Neural progenitor cell (in vitro differentiated cells): ENCODE measurements around the gene SRGAP3. TPM values are rescaled to one million over a fixed set of nuclear protein-coding genes. Genes with fewer than 3 reads are reported as not detected.

Experiments
- DNase-seq: peaks from one replicate; pipeline ENCODE4 v3.0.0-alpha.2; 2016; ENCODE audit warnings: low spot score
- H2AFZ ChIP-seq: fragments of 200-600 bp; sonication (generic); replicated peaks from 2 replicates; pipeline ENCODE4 v1.6.1; 2016; ENCODE audit warnings: antibody characterized with exemption
- H3F3A ChIP-seq: fragments of 200-600 bp; sonication (generic); 2 replicates; pipeline ENCODE4 v1.6.1; 2016; ENCODE audit warnings: antibody characterized with exemption, low read depth
- H3K27ac ChIP-seq: fragments of 200-600 bp; sonication (generic); 2 replicates; pipeline ENCODE4 v1.5.1; 2016; ENCODE audit warnings: mild to moderate bottlenecking
- H3K27me3 ChIP-seq: fragments of 200-600 bp; sonication (generic); 2 replicates; pipeline ENCODE4 v1.6.1; 2016; ENCODE audit warnings: mild to moderate bottlenecking, moderate library complexity
- H3K36me3 ChIP-seq: fragments of 200-600 bp; sonication (generic); 2 replicates; pipeline ENCODE4 v1.5.1; 2016
- H3K4me1 ChIP-seq: fragments of 200-600 bp; sonication (generic); 2 replicates; pipeline ENCODE4 v1.6.1; 2016; ENCODE audit warnings: mixed run types
- H3K4me2 ChIP-seq: fragments of 200-600 bp; sonication (generic); 2 replicates; pipeline ENCODE4 v1.6.1; 2016
- H3K4me3 ChIP-seq: fragments of 200-600 bp; sonication (generic); 2 replicates; pipeline ENCODE4 v1.5.1; 2016
- H3K79me2 ChIP-seq: fragments of 200-600 bp; sonication (generic); 2 replicates; pipeline ENCODE4 v1.6.1; 2016; ENCODE audit warnings: low read depth
- H3K9ac ChIP-seq: fragments of 200-600 bp; sonication (generic); 2 replicates; pipeline ENCODE4 v1.6.1; 2016
- H3K9me3 ChIP-seq: fragments of 200-600 bp; sonication (generic); 2 replicates; pipeline ENCODE4 v1.5.1; 2016; ENCODE audit warnings: low read depth
- H4K20me1 ChIP-seq: fragments of 200-600 bp; sonication (generic); 2 replicates; pipeline ENCODE4 v1.6.1; 2016; ENCODE audit warnings: low read depth
- H3K27ac Mint-ChIP-seq: 3 replicates; pipeline ENCODE4 v1.8.0; 2021; ENCODE audit warnings: mixed read lengths
- H3K27me3 Mint-ChIP-seq: 2 replicates; pipeline ENCODE4 v1.8.0; 2022; ENCODE audit warnings: low read depth, mild to moderate bottlenecking, inconsistent platforms, moderate library complexity, mixed read lengths; ENCODE audit not compliant: insufficient read depth
- H3K36me3 Mint-ChIP-seq: 3 replicates; pipeline ENCODE4 v1.8.0; 2021; ENCODE audit warnings: mixed read lengths
- H3K4me1 Mint-ChIP-seq: 3 replicates; pipeline ENCODE4 v1.8.0; 2021; ENCODE audit warnings: mixed read lengths
- H3K4me3 Mint-ChIP-seq: 3 replicates; pipeline ENCODE4 v1.8.0; 2021; ENCODE audit warnings: mild to moderate bottlenecking, moderate library complexity, mixed read lengths
- H3K9me3 Mint-ChIP-seq: 3 replicates; pipeline ENCODE4 v1.8.0; 2020; ENCODE audit warnings: mixed read lengths
- EZH2 ChIP-seq: fragments of 200-600 bp; sonication (generic); IDR thresholded peaks from 2 replicates; pipeline ENCODE4 v1.6.1; 2017; ENCODE audit warnings: antibody characterized with exemption, mild to moderate bottlenecking, moderate library complexity
- EZH2phosphoT487 ChIP-seq: fragments of 200-600 bp; sonication (generic); IDR thresholded peaks from 2 replicates; pipeline ENCODE4 v1.6.1; 2017; ENCODE audit warnings: antibody characterized with exemption
- total RNA-seq: library from RNA; depleted of rRNA; stranded (reverse); fragments of >200 nt; gene quantifications from 2 replicates; pipeline ENCODE4 v1.2.3, GENCODE V29; 2015; ENCODE audit warnings: low replicate concordance
- TF ChIP-seq, protein P1 (sequence below): fragments of 200-600 bp; sonication (generic); IDR thresholded peaks from 2 replicates; pipeline ENCODE4 v1.5.1; 2017; ENCODE audit warnings: antibody characterized with exemption, mild to moderate bottlenecking

The SRGAP3 gene
- total RNA-seq, 1 donor from 2014 or later: 59.3 TPM

DNA sequence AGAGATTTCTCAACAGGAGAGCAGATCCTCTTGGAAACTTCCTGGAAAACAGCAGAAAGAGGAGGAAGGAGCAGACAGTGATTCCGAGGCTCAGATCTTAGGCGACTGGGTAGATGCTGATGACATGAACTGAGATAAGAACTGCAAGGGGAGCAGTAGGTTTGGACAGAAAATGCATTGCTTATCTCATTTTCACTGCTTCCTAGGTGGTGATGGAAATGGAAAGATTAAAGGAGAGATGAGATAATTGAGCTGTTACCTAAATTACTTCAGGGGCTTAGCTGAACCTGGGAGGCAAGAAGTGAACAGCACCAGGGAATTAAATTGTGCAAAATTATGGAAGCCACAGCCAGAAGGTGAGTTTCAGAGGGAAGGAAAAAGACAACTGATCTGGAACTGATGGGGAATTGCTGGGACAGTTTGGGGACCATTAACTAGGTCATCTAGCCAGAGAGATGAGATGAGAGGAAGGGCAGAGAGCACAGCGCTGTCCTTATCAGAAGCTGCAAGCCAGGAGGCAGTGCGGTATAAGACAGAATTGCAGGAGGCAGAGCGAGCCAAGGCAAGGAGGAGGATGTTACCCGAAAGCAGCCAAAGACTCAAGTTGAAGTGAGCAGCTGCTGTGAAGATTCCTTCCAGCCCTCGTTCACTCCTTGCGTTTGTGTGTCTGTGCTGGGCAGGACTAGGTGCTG, 140.4 kb downstream of the SRGAP3 start:
- peaks cover 11% of the 10 kb centered on the region for H3K4me1 ChIP-seq
- no peak overlapping the region for H3K4me3 ChIP-seq
- H3K9ac ChIP-seq: no peak overlapping the region
- no peak overlapping the region for H2AFZ ChIP-seq
- no peaks in the 10 kb centered on the region for H3K27me3 ChIP-seq
- H3F3A ChIP-seq: peaks cover 8% of the 10 kb centered on the region
- Mint-ChIP-seq H3K4me3 (no peak overlapping the region), H3K36me3 (peaks cover 51% of the 10 kb centered on the region), H3K27me3 (peaks cover 5% of the 10 kb centered on the region), H3K27ac (peak overlapping the region; percentile 57), H3K9me3 (peaks cover 19% of the 10 kb centered on the region), H3K4me1 (peaks cover 34% of the 10 kb centered on the region)
- no peaks in the 10 kb centered on the region for H4K20me1 ChIP-seq
- DNase-seq: no peak
- no peaks in the 10 kb centered on the region for H3K79me2 ChIP-seq
- no peak overlapping the region for H3K27ac ChIP-seq
- H3K36me3 ChIP-seq: no peaks in the 10 kb centered on the region
- H3K9me3 ChIP-seq: no peaks in the 10 kb centered on the region
- TF ChIP-seq EZH2phosphoT487 (no peak), EZH2 (no peak)
- TF ChIP-seq, protein P1, sequence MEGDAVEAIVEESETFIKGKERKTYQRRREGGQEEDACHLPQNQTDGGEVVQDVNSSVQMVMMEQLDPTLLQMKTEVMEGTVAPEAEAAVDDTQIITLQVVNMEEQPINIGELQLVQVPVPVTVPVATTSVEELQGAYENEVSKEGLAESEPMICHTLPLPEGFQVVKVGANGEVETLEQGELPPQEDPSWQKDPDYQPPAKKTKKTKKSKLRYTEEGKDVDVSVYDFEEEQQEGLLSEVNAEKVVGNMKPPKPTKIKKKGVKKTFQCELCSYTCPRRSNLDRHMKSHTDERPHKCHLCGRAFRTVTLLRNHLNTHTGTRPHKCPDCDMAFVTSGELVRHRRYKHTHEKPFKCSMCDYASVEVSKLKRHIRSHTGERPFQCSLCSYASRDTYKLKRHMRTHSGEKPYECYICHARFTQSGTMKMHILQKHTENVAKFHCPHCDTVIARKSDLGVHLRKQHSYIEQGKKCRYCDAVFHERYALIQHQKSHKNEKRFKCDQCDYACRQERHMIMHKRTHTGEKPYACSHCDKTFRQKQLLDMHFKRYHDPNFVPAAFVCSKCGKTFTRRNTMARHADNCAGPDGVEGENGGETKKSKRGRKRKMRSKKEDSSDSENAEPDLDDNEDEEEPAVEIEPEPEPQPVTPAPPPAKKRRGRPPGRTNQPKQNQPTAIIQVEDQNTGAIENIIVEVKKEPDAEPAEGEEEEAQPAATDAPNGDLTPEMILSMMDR: no peak
- no peak overlapping the region for H3K4me2 ChIP-seq

DNA sequence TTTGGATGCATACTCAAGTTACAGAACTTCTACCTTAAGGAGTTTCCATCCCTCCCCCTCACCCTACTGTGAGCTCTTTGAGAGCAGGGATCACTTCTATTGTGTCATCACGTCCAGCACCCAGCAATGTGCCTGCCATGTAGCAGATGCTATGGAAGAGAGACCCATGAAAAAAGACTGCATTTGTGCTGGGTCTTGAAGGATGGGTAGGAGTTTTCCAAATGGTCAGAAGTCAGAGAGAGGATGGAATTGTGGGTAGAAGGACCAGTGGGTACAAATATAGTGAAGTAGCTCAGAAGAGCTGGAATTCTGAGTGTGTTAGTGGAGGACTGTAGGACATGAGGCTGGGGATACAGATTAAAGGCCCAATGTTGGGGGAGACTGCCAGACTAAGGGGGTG, 141.7 kb downstream of the SRGAP3 start:
- Histone ChIP-seq H3K4me3 (no peak overlapping the region), H3F3A (peaks cover 20% of the 10 kb centered on the region), H3K36me3 (no peaks in the 10 kb centered on the region), H3K9me3 (no peaks in the 10 kb centered on the region), H3K4me2 (no peak overlapping the region), H3K9ac (no peak overlapping the region), H3K27me3 (no peaks in the 10 kb centered on the region), H2AFZ (no peak overlapping the region), H3K79me2 (no peaks in the 10 kb centered on the region), H4K20me1 (no peaks in the 10 kb centered on the region), H3K27ac (no peak overlapping the region), H3K4me1 (peaks cover 15% of the 10 kb centered on the region)
- Mint-ChIP-seq H3K4me3 (no peak overlapping the region), H3K9me3 (peaks cover 18% of the 10 kb centered on the region), H3K27me3 (peaks cover 5% of the 10 kb centered on the region), H3K27ac (no peak overlapping the region), H3K4me1 (peaks cover 46% of the 10 kb centered on the region), H3K36me3 (peaks cover 42% of the 10 kb centered on the region)
- DNase-seq: no peak
- TF ChIP-seq, protein P1: no peak
- TF ChIP-seq EZH2 (no peak), EZH2phosphoT487 (no peak)

- H3K27me3 ChIP-seq: no peaks in the 10 kb centered on the region
- H3K4me3 ChIP-seq: no peak overlapping the region
- H3K4me3 Mint-ChIP-seq: no peak overlapping the region
- H3K9me3 Mint-ChIP-seq: peaks cover 8% of the 10 kb centered on the region
- TF ChIP-seq EZH2phosphoT487: no peak
- TF ChIP-seq, protein P1: no peak
- TF ChIP-seq EZH2: no peak
- no peak overlapping the region for H3K9ac ChIP-seq
- peak; percentile 34 for DNase-seq
- H3F3A ChIP-seq: peaks cover 42% of the 10 kb centered on the region
- H3K27ac Mint-ChIP-seq: peak overlapping the region; percentile 68
- H2AFZ ChIP-seq: no peak overlapping the region
- no peaks in the 10 kb centered on the region for H3K79me2 ChIP-seq
- H3K4me2 ChIP-seq: peak overlapping the region; percentile 4
- peaks cover 35% of the 10 kb centered on the region for H3K36me3 Mint-ChIP-seq
- H3K9me3 ChIP-seq: no peaks in the 10 kb centered on the region
- H3K4me1 Mint-ChIP-seq: peaks cover 66% of the 10 kb centered on the region
- no peaks in the 10 kb centered on the region for H4K20me1 ChIP-seq
- no peaks in the 10 kb centered on the region for H3K36me3 ChIP-seq
- H3K4me1 ChIP-seq: peaks cover 35% of the 10 kb centered on the region
- peaks cover 3% of the 10 kb centered on the region for H3K27me3 Mint-ChIP-seq
- H3K27ac ChIP-seq: peak overlapping the region; percentile 34
These were observed 144.0 kb downstream of the SRGAP3 start for GRCh38 chr3:9105421-9105820.
